ENCODE results near the gene ATG4A.

ATG4A gene

GRCh38 chrX:108091264-108091877, at the start of gene ATG4A, which contains the start of gene PSMD10:
TSS of gene ATG4A (plus strand) at chrX:108091778. CDS start at chrX:108091827, 49 bp downstream.
TSS of gene PSMD10 (minus strand) at chrX:108091542. CDS start at chrX:108091520, 22 bp downstream.
- DNase-seq = peak; percentile 93

- no peak for DNase-seq
Measured at GRCh38 chrX:108044554-108045256, 46.9 kb upstream of the ATG4A start, which contains the start of gene VSIG1. TSS of gene VSIG1 (plus strand) at chrX:108045065. CDS start at chrX:108045131, 66 bp downstream.

- no peak for DNase-seq
Measured at GRCh38 chrX:108049649-108050048, 41.9 kb upstream of the ATG4A start.

- peak; percentile 9 for DNase-seq
Measured at GRCh38 chrX:108053218-108053617, 38.4 kb upstream of the ATG4A start.

- DNase-seq = no peak
Measured at GRCh38 chrX:108055546-108055945, 36.0 kb upstream of the ATG4A start.

GRCh38 chrX:108059801-108060200, 31.8 kb upstream of the ATG4A start:
- DNase-seq = no peak

- DNase-seq = no peak
Measured at GRCh38 chrX:108064001-108064400, 27.6 kb upstream of the ATG4A start.

- DNase-seq = no peak
Measured at GRCh38 chrX:108064613-108065012, 27.0 kb upstream of the ATG4A start.

- no peak for DNase-seq
Measured at GRCh38 chrX:108068121-108068520, 23.5 kb upstream of the ATG4A start.

GRCh38 chrX:108070891-108071290, 20.7 kb upstream of the ATG4A start:
- DNase-seq = no peak

GRCh38 chrX:108071578-108071977, 20.0 kb upstream of the ATG4A start:
- no peak for DNase-seq

- no peak for DNase-seq
Measured at GRCh38 chrX:108072746-108073145, 18.8 kb upstream of the ATG4A start.

GRCh38 chrX:108081110-108081509, 10.5 kb upstream of the ATG4A start:
- DNase-seq = no peak

GRCh38 chrX:108087792-108088191, 3.8 kb upstream of the ATG4A start:
- no peak for DNase-seq

- no peak for DNase-seq
Measured at GRCh38 chrX:108088511-108088910, 3.1 kb upstream of the ATG4A start.

- DNase-seq = peak; percentile 1
Measured at GRCh38 chrX:108090491-108091263, 901 bp upstream of the ATG4A start.

GRCh38 chrX:108091878-108092291, 307 bp downstream of the ATG4A start:
- DNase-seq = no peak

GRCh38 chrX:108097380-108097779, 5.8 kb downstream of the ATG4A start:
- no peak for DNase-seq

- DNase-seq = no peak
Measured at GRCh38 chrX:108105473-108105872, 13.9 kb downstream of the ATG4A start.

- no peak for DNase-seq
Measured at GRCh38 chrX:108114541-108114940, 23.0 kb downstream of the ATG4A start.

- DNase-seq = no peak
Measured at GRCh38 chrX:108117988-108118387, 26.4 kb downstream of the ATG4A start.

- DNase-seq = no peak
Measured at GRCh38 chrX:108121291-108121690, 29.7 kb downstream of the ATG4A start.

- DNase-seq = no peak
Measured at GRCh38 chrX:108122748-108123147, 31.2 kb downstream of the ATG4A start.
